Transverse colon (tissue), 4 donors: ENCODE results near the gene DESI1. TPM values are rescaled to one million over a fixed set of nuclear protein-coding genes. Genes with fewer than 3 reads are reported as not detected.

Experiments used
- DNase-seq: peaks from one replicate; pipeline ENCODE4 v3.0.0-alpha.2; 2019
- H3K27ac ChIP-seq, 4 donors: fragments of 200-600 bp; sonication (generic); 2 replicates each; pipeline ENCODE4 v1.5.1; 2016 to 2018; ENCODE audit warnings: inconsistent platforms in 4 of 4
- H3K27me3 ChIP-seq: fragments of 200-600 bp; sonication (generic); 2 replicates; pipeline ENCODE4 v1.5.1; 2017; ENCODE audit warnings: inconsistent platforms
- H3K36me3 ChIP-seq, 4 donors: fragments of 200-600 bp; sonication (generic); 2 replicates each; pipeline ENCODE4 v1.5.1; 2017 to 2019; ENCODE audit warnings: inconsistent platforms in 4 of 4
- H3K4me1 ChIP-seq, 4 donors: fragments of 200-600 bp; sonication (generic); 2 replicates each; pipeline ENCODE4 v1.5.1; 2017 to 2020; ENCODE audit warnings: inconsistent platforms in 4 of 4
- H3K4me3 ChIP-seq, 4 donors: fragments of 200-600 bp; sonication (generic); 1 replicate in 1 of 4; 2 replicates in 3 of 4; pipeline versions ENCODE4 v1.5.1 to v1.6.1; 2017 to 2019; ENCODE audit warnings: inconsistent platforms in 4 of 4
- H3K9me3 ChIP-seq, 2 donors: fragments of 200-600 bp; sonication (generic); 2 replicates each; pipeline ENCODE4 v1.5.1; 2017 to 2019; ENCODE audit warnings: inconsistent platforms in 2 of 2
- CTCF ChIP-seq, 5 experiments: fragments of 200-600 bp in 3 of 5; fragments of 450-650 bp in 2 of 5; sonication (generic) in 3 of 5; IDR thresholded peaks; 1 replicate in 2 of 5; 2 replicates in 3 of 5; pipeline ENCODE4 v1.5.1; 2016 to 2017; ENCODE audit warnings: antibody characterized with exemption in 5 of 5, inconsistent platforms in 3 of 5, mild to moderate bottlenecking in 2 of 5, moderate library complexity in 1 of 5
- EP300 ChIP-seq: sonication (generic); formaldehyde crosslinking; IDR thresholded peaks from one replicate; pipeline ENCODE4 v1.6.1; 2017; ENCODE audit warnings: antibody characterized with exemption, low read depth
- POLR2A ChIP-seq: fragments of 450-650 bp; IDR thresholded peaks from one replicate; pipeline ENCODE4 v1.6.1; 2016; ENCODE audit warnings: antibody characterized with exemption, mild to moderate bottlenecking, moderate library complexity
- POLR2AphosphoS5 ChIP-seq, 3 donors: sonication (generic); formaldehyde crosslinking; IDR thresholded peaks; one replicate each; pipeline ENCODE4 v1.6.1; 2016; ENCODE audit warnings: antibody characterized with exemption in 3 of 3
- WGBS, 2 donors: methylation state at CpG; one replicate each; pipeline ENCODE4 v1.1.5; 2018; ENCODE audit warnings: low coverage in 1 of 2; 5-methylcytosine and 5-hydroxymethylcytosine counted together
- in situ Hi-C, 4 donors: fragments of 200-750 bp; cut with MboI; loops; one replicate each; pipeline versions ENCODE4 v1.15.0 to v1.15.1; 2017; ENCODE audit warnings: low sequenced_read_pairs in 3 of 4, low pct_ligation_motif_present in 1 of 4, low pct_unique_long_range_greater_than_20kb in 1 of 4
- intact Hi-C: fragments of 100-400 bp; cut with DNase I; formaldehyde crosslinking; loops from one replicate; pipeline ENCODE4 v1.15.1; 2023; ENCODE audit warnings: low total_unique reads
- total RNA-seq, 4 donors: library from RNA; depleted of rRNA; stranded (reverse); fragments of >200 nt; gene quantifications; one replicate each; pipeline ENCODE4 v1.1.0, GENCODE V29; 2016

The DESI1 gene
- total RNA-seq, 4 donors from 2014 or later = 13.5 to 27.6 (median 16.8) TPM

GRCh38 chr22:41567512-41567768 is 53.4 kb downstream of the DESI1 start:
- intact Hi-C loops = no loop called here
- 61% methylated on average over 3 of the region's 3 CpGs; no CpG with 5 or more reads in 1 of the 2 donors for WGBS, 2 donors
- peak overlapping the region in 1 of 4 donors; percentile 9 for H3K27ac ChIP-seq
- H3K4me1 ChIP-seq = peaks cover 0 to 18% (median 8%) of the 10 kb centered on the region in 4 donors
- H3K4me3 ChIP-seq = no peak overlapping the region
- no peaks in the 10 kb centered on the region for H3K36me3 ChIP-seq
- no peaks in the 10 kb centered on the region for H3K27me3 ChIP-seq
- DNase-seq = no peak
- H3K9me3 ChIP-seq = no peaks in the 10 kb centered on the region
- in situ Hi-C loops = no loop called here
- TF ChIP-seq CTCF (IDR thresholded peaks at IDR 0.05) = no peak
- TF ChIP-seq POLR2A = no peak
- no peak for TF ChIP-seq EP300
- no peak for TF ChIP-seq POLR2AphosphoS5 (IDR thresholded peaks at IDR 0.05)

- H3K9me3 ChIP-seq = no peaks in the 10 kb centered on the region
- in situ Hi-C loops = no loop called here
- peaks cover 2% of the 10 kb centered on the region for H3K27me3 ChIP-seq
- TF ChIP-seq CTCF (IDR thresholded peaks at IDR 0.05) (no peak), POLR2A (no peak), POLR2AphosphoS5 (IDR thresholded peaks at IDR 0.05) (no peak), EP300 (no peak)
- H3K27ac ChIP-seq = peak overlapping the region; percentile 27 to 79 (median 64)
- H3K4me3 ChIP-seq = no peak overlapping the region
- no peaks in the 10 kb centered on the region for H3K36me3 ChIP-seq
- H3K4me1 ChIP-seq = peaks cover 0 to 24% (median 9%) of the 10 kb centered on the region in 4 donors
- WGBS, 2 donors = 20 to 81% methylated on average over 1 to 8 of the region's 8 CpGs
- peak; percentile 27 for DNase-seq
- intact Hi-C loops = no loop called here
Measured at GRCh38 chr22:41565403-41566054, 55.3 kb downstream of the DESI1 start.

GRCh38 chr22:41564563-41564962 is 56.3 kb downstream of the DESI1 start:
- H3K4me1 ChIP-seq = peaks cover 0 to 31% (median 11%) of the 10 kb centered on the region in 4 donors
- H3K9me3 ChIP-seq = no peaks in the 10 kb centered on the region
- no peak overlapping the region for H3K4me3 ChIP-seq
- no peak for DNase-seq
- in situ Hi-C loops (no loop called here), intact Hi-C loops (no loop called here)
- 89% methylated on average over 8 of the region's 8 CpGs; no CpG with 5 or more reads in 1 of the 2 donors for WGBS, 2 donors
- peaks cover 7% of the 10 kb centered on the region for H3K27me3 ChIP-seq
- no peaks in the 10 kb centered on the region for H3K36me3 ChIP-seq
- peak overlapping the region in 3 of 4 donors; percentile 60 to 79 (median 67) for H3K27ac ChIP-seq
- TF ChIP-seq EP300 = no peak

- intact Hi-C loops (no loop called here), in situ Hi-C loops (no loop called here)
- H3K9me3 ChIP-seq = no peaks in the 10 kb centered on the region
- H3K36me3 ChIP-seq = no peaks in the 10 kb centered on the region
- 49% methylated on average over 10 of the region's 10 CpGs; no CpG with 5 or more reads in 1 of the 2 donors for WGBS, 2 donors
- peaks cover 0 to 31% (median 11%) of the 10 kb centered on the region in 4 donors for H3K4me1 ChIP-seq
- H3K4me3 ChIP-seq = no peak overlapping the region
- no peak for DNase-seq
- TF ChIP-seq POLR2A = no peak
- no peak for TF ChIP-seq CTCF (IDR thresholded peaks at IDR 0.05)
- TF ChIP-seq EP300 = no peak
- TF ChIP-seq POLR2AphosphoS5 (IDR thresholded peaks at IDR 0.05) = no peak
- H3K27ac ChIP-seq = peak overlapping the region; percentile 43 to 83 (median 67)
- peaks cover 7% of the 10 kb centered on the region for H3K27me3 ChIP-seq
Measured at GRCh38 chr22:41563051-41563711, 57.7 kb downstream of the DESI1 start.
